Hematopoietic multipotent progenitor cell treated with erythropoietin and hydrocortisone succinate and interleukin-3 and kit ligand, for 8 days (in vitro differentiated cells): Measurements from ENCODE around the gene NELL1.

Experiments used
- DNase-seq: peaks from one replicate; pipeline ENCODE4 v3.0.0-alpha.2; 2015

Gene NELL1

DNA sequence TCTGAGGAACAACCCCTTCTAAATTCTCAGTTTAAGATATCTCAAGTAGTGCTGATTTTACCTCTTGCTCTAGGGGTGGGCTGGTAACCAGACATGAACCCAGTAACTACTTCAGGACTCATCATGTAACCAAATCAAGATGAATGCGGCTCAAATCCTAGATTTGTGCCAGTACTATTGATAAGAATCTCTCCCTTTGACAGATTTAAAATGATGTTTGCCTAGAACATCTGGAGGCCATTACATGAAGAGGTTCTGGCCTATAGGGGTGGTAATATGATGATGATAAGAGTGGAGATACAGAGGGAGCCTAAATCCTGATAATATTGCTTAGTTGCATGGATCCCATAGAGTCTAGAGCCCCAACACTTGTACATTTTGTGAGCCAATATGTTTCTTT is 850.9 kb downstream of the NELL1 start:
- no peak for DNase-seq

DNA sequence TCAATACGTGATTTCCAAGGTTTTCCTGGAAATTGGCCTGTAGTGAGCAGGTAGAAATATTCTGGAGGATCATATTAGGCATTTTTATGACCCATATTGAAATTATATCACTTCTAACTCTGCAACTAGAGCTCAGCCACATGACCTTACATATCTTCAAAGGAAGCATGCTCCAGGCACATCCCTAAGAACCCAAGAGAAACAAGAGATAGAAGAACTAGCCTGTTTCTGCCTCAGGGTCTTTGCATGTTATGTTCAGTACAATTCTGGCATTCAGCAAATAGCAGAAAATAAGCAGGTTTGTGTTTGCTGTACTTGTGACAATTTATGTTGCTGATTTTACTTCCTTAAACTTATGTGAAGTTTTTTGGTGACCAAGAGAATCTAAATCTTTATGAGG is 859.8 kb downstream of the NELL1 start:
- no peak for DNase-seq

DNA sequence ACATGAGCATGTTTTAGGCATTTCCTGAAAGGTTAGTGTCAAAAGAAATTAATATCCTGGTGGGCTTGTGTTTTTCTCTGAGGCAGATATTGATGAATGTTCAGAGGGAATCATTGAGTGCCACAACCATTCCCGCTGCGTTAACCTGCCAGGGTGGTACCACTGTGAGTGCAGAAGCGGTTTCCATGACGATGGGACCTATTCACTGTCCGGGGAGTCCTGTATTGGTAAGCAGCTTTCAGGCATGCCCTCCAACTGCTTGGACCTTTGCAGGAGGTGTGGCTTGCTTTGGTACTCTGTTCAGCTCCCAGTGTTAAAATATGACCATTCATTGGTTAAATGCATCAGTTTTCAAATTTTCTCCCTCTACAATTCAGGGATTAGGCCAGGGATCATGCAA is 864.9 kb downstream of the NELL1 start:
- DNase-seq: no peak

DNA sequence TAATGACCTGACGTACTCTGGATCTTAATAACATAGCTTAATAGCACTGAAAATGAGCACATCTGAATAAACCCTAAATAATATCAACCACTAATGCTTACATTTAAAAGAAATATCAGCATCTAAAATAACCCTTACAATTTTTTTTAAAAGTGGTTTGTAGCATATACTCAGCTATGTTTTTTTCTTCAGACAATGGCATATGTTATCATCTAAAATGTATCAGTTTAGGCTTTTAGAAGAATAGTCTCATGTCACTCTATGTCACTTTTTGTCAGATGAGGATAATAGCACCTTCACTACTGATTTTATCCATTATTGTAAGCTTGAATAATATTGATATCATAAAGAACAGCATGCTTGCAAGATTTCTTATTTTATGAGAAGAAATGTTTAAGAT is 868.6 kb downstream of the NELL1 start:
- DNase-seq: no peak

DNA sequence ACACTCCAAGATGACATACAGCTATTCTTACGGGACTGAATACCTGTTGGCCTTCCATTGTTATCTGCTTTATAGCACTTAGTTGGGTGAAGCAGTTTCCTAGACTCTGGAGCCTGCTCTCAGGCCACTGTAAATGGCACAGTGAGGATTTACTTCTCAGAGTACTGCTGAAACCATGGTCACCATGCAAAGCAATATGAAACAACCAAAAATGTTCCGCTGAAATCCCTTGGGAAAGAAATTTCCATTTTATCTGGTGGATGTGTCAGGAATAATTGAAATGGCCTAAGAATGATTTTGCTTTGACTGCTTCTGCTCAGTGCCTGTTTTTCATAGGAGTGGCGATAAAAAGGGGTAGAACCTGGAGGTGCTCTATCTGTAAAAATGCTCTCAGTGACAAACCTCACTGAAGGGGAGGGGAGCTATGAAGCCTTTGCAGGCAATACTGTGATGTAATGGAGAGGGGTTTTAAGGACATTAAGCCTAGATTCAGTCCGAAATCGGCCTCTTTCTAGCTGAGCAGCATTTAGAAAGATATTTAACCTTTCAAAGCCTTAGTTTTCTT is 871.9 kb downstream of the NELL1 start:
- DNase-seq: no peak

DNA sequence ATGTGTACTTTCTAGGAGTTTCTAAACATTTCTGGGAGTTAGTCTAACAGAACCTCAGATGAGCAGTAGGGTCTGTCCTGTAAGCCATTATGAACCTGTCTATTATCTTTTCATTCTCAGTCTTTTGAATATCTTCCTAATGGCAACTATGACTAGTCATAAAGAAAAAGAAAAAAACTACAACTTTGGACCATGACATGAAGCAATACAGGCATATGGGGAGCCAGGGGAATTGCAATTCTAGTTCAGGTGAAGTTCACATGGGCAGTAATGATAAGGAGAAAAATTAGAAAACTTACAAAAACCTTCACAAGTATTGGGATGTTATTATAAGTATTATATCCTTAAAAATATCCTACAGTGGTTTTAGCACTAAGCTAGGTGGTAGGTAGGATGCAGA is 874.5 kb downstream of the NELL1 start:
- no peak for DNase-seq

DNA sequence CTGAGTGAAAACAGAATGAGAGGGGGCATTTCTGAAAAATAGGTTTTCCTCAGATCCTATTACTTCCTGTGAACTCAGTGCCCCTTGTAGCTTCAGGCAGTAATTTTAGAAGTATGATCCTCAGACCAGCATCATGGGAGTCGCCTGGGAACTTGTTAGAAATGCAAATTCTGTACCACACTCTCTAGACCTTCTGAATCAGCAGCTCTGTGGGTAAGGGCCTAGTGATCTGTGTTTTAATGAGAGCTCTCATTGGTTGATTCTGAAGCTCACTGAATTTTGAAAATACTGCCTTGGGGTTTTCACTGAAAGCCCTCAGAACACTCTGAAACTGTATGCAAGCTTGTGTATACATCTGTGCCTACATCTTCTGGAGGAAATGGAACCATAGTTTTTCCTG is 876.3 kb downstream of the NELL1 start:
- no peak for DNase-seq

DNA sequence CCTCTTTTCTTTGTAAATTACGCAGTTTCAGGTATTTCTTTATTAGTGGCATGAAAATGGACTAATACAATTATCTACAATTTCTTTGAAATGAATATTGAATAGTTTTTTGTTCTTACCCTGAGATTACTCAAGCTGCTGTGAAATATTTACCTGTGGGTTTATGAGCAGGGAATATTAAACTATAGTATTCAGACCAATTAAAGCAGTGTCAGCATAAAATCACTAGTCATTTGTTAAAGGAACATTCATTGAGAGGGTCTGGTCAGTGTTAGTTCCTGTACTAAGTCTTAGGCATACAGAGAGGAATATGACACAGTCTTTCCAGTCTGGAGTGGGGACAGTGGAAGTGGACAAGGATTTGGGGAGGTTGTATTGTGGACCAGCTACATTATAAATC is 877.3 kb downstream of the NELL1 start:
- DNase-seq: no peak

DNA sequence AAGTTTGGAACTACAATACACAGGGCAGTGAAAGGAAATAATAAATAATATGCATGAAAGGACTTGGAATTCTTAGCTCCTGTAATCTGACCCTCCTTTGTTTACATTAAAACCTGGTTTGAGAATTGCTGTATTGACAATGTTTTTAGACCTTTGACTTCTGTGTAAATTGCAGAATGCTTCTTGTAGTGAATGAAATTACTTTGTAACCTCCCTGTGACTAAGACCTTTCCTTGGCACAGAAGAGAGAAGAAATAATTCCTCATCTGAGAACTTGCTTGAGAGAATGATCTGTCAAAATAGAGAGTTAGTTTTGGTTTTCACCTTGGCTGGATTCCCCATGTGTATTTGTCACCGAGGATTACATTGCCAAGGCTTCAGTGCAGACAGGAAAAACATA is 883.5 kb downstream of the NELL1 start:
- no peak for DNase-seq

DNA sequence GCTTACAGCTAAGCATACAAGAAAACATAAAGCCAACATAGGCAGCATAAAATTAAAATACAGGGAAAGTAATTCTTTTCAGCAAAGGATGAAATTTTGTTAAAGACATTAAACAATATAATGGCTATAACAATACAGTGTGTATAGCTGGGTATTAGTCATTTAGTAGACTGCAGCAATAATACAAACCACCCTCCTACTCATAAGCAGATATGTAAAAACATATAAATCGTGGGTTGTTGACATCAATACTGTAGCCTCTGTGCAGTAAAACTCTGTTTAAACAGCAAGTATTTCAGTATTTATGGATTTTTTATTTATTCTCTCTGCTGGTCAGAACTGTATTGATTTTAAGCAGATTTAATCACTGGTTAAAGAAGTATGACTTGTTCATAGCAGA is 884.4 kb downstream of the NELL1 start:
- no peak for DNase-seq

DNA sequence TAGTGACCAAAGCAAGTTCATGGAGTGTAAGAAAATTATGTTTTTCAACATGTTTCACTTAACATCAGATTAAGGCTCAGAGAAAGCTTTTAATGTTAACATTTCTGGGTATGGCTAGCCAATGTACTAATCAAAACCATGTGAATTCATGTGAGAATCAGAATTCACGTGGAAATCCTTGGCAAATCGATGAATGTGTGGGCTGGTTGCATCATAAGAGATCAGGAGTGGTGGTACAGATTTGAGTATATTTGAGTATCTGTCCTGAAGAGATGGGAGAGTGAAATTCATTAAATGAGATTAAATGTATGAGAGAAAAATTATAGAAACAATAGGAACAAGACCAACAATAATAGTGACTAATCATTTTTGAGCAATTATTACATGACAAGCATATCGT is 884.9 kb downstream of the NELL1 start:
- DNase-seq: no peak

DNA sequence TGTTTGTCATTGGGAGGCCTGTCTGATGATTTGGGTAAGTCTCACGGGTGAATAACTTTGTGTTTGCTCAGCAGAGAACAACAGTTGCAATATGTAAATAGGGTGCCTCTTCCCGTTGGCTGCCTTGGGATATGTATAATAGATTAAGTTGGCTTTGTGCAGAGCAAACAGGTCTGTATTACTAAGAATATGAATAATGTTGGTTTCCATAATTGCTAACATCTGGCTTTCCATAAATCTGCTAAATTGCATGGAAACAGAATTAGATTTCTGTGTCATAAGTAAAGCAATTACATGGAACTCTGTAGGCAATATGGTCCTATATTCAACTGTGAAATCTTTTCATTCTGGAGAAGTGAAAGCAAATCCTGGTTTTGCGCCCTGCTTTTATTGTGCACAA is 887.5 kb downstream of the NELL1 start:
- no peak for DNase-seq

DNA sequence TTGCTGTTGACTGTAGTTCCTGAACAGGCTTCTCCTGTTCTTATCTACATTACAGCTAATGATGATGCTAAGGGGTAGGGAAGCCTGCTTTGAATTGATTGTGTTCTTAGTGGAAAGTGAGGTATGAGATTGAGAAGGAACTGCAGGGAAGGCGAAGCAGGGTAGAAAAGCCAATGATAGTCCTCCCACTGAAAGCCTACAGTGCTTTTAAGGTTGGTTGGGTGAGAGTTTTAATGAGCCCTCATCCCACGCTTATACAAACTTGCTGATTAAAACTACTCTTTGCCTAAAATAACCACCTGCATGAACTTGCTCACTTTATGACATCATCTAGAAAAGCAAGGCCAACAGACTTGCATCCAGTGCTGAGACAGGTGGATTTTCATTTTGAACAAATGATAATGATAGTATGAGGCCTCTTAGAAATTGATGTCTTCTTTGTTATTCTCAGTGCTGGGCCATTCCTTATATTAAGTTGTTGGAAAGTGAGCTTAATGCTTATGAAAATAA is 891.1 kb downstream of the NELL1 start:
- DNase-seq: no peak

DNA sequence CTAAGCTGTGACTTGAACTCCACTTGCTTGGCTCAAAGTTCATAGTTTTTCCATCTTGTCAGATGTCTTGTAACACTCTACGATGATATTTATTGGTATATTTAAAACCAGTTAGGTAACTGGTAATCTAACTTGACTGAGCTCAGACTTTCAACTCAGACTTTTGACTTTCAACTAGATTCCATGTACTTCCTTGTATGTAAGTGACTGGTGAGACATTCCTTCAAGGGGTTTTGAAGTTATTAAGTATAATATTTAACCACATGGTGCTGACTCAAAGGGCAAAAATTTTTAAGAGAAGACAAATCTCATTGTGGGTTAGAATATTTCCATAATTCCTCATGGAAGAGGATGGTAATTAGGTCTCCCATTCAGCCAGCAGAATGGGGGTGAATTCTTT is 892.2 kb downstream of the NELL1 start:
- no peak for DNase-seq

DNA sequence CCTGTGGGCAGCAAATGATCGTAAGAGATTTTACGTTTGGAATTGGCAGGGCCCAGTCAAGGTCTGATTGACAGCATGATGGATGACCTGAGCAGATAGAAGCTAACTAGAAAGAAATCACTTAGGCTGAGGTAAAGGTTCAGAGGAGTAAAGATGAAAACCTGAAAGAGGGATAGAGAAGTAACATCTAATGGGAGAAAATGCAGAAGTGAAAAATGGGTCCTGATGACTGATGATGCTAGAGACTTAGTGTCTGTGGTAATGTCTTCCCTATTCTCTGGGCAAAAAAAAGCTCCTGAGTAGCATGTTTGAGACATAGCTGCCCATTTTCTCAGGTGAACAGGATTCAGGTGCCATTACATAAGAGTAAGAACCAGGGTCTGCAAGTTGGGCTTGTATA is 894.7 kb downstream of the NELL1 start:
- no peak for DNase-seq

DNA sequence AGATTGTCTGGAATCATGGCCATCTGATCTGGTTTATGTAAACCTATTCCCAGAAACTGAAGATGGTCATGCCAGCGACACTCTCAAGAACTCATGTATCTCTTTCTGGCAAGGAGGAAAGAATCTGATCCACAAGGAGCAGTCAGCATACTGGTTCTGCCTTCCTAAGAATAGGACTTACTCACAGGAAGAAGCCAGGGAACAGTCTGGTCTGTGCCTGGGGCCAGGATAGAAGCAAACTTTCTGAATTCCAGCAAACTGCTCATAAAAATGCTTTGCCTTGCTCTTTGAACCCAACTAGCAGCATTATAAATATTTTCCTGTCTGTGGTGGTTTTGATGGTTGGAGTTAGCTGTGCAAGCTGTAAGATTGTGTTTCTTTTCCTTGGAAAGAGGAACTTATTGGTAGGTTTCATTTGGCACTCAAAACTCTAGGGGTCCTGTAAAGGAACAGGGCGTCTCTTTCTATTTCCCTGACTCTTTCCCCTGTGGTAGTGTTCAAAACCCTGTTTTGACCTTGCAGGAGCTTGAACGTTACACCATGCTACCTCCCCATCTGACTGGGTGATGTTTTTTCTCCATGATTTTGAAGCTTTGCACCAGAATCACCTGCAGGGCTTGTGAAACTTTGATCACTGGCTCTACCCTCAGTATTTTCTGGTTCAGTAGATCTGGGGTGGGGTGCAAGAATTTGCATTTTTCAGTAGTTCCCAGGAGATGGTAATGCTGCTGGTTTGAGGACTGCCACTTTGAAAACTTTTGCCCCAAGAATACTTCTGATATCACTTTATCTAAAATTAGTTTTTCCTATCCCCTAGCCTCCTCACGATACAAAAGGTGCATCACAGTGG is 895.7 kb downstream of the NELL1 start:
- DNase-seq: no peak

DNA sequence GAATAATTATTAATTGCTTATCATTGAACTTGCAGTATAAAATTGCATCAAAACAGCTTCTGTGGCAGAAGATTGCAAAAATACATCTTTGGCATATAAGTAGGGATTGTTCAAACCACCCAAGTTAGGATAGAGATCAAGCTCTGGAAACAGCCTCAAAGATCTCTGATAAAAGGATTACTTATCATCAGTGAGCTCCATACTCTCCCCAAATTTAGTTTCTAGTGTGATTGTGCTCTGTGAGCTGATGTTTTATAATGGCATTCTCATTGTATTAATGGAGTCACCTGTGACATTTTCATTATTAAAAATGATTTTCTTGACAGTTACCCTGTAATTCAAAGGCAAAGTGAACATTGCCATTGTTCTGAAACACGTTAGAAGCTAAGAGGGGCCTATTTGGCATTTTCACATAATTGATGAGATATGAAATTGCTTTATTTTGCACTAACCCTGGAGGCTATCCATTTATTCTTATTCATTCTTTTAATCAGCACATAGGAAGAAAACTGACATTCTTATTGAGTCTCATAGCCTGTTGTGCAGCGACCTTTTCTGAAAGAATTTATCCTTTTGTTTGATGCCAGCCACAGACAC is 897.2 kb downstream of the NELL1 start:
- DNase-seq: no peak

DNA sequence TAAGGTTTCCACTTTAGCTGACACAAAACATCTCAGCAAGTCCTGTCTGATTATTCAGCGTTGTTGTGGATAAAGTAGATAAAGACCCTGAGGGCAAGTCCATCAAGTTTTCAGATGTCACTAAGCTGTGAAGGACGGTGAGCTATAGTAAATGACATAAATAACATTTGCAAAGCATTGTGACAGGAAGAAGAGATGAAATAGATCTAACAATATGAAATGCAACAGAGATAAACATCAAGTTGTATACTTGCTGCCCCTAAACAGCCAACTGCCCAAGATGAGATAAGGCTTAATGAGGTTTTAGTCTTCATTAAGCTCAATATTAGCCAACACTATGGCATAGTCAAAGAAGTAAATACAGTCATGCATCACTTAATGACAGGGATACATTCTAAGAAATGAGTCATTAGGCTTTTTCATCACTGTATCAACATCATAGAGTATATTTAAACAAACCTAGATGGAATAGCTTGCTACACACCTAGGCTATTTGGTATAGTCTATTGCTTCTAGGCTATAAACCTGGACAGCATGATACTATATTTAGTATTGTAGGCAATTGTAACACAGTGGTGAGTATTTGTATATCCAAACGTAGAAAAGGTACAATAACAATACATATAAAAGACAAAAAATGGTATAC is 898.4 kb downstream of the NELL1 start:
- no peak for DNase-seq

DNA sequence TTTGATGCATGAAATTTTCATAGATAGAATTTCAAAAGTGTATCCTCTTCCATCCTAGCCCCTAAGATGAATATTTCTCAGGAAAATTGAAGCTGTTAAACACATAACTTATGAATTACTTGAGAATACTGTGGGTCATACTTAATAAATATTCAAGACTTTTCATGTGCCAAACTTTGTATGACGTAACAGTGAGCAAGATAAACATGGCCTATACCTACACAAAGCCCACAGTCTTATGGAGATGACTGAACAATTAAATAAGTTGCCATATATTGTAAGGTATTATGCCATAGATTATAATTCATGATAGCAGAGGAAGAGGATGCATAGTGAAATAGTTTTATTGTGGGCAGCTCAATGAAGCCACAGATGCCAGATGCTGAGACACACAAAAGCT is 902.8 kb downstream of the NELL1 start:
- no peak for DNase-seq

DNA sequence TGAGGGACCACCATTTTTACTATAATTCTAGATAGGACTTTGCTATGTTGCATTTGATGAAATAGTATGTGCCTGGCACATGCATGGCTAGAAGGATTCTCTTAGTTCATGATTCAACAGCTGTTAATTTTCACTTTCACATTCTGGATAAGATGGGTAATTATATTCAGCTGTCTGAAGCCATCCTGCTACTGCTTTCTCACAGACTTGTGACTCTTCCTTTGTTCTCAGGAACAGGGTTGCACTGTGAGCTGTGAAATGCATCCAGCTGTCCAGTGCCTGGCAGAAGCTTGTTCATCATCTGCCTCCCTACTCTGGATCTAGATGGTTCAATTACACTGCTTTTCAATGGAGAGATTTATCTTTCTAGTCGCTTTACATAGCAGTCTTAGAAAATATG is 913.4 kb downstream of the NELL1 start:
- no peak for DNase-seq

DNA sequence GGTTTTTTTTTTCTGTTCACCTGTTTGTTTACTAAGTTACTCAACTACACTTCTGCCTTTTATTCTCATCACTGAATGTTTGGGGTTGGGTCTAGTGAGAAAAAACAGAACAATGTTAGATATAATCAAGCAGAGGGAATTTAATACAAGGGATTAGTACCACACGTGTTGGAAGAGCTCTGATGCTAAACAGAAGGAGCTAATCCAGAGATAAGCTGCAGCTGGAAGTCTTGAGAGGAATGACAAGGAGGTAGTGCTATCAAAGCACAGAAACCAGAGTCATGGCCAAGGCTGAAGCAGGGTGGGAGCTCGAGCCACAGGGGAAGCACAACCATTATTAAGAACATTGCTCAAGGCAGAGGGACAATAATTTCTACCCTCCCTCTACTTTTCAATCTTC is 919.4 kb downstream of the NELL1 start:
- DNase-seq: no peak

DNA sequence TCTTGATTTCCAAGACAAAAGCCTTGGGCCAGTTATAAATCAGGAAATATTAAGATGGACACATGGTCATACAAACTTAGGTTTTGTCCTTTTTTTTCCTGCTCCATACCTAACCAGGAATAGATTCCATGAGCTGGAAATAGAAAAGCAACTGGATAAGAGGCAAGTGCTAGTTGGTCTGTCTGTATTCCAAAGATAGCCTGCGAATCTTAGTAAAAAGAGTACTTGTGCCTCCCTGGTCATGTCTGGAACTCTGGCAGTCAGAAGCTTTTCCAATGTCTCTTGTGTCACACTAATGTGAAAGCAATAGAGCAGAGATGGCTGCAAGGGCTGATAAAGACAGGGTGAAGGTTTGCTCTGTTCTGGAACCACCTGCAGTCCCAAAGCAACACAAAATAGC is 933.3 kb downstream of the NELL1 start:
- DNase-seq: no peak

DNA sequence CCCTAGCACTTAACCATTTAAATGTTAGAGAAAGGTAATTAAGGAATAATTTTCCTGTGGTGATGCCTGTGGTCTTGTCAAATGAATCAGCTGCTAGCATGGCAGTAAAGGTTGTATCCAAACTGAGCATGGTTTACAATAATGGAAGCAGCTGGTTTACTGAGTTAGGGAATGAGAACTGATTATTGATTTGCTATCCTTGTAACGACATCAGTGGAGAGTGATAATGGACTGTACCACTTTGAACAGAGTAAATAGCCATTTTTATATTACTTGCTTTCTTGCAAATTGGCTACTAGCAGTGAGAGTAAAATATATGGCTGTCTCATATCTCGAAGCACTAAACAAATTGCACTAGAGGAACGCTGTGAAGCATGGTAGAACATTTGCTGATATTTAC is 934.5 kb downstream of the NELL1 start:
- no peak for DNase-seq

DNA sequence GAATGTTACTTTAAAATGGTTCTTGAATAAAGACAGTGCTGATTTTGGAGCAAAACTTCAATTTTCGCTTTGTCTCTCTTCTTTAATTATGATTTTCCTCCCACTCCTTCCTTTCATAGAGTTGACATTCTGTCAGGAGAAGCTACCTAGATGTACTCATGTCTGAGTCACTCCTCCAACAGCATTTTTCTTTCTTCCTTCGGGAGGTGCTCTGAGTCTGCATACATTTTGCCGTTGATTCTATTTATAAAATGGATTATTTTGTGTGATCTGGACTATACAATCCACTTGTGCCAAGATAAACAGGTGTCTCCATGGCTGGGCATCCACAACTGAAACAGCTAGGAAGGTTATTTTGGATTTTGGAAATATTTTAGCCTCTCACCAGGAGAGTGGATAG is 935.2 kb downstream of the NELL1 start:
- no peak for DNase-seq
